HT-29 (cell line): Measurements from ENCODE around the gene KATNIP. TPM values are rescaled to one million over a fixed set of nuclear protein-coding genes. Genes with fewer than 3 reads are reported as not detected.
"Not testable (repeated sequence)": the region's sequence is repeated elsewhere in the genome, so short reads cannot be mapped to it uniquely, and the experiment has no call there.

Experiments used
- DNase-seq: peaks from one replicate; pipeline ENCODE4 v3.0.0-alpha.2; 2015; ENCODE audit warnings: low spot score
- total RNA-seq: library from RNA; depleted of rRNA; stranded (reverse); fragments of >200 nt; shearing (Covaris generic); gene quantifications from 2 replicates; pipeline ENCODE4 v1.2.3, GENCODE V29; 2014

KATNIP gene
- total RNA-seq, 1 experiment from 2014 or later, result 25.2 TPM

- DNase-seq, result no peak
These were observed 15.7 kb upstream of the KATNIP start for GRCh38 chr16:27534256-27534655.

DNA sequence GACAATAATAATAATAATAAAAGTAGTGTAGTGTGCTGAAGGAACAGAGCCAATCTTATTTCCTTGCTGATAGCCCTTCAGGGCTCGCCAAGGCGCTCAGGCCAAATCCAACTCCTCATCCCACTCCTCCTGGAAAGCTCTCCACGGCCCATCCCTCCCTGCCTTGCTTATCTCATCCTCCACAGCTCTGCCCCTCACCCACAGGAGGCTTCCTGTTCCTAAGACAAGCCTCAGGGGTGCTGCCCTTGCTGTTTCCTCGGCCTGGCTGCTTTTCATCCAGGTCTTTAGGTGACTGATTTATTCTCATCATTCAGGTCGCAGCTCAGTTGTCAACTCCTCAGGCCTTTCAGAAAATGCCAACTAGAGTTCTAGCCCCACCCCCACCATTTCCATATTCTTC is 11.4 kb upstream of the KATNIP start:
- DNase-seq, result no peak

DNA sequence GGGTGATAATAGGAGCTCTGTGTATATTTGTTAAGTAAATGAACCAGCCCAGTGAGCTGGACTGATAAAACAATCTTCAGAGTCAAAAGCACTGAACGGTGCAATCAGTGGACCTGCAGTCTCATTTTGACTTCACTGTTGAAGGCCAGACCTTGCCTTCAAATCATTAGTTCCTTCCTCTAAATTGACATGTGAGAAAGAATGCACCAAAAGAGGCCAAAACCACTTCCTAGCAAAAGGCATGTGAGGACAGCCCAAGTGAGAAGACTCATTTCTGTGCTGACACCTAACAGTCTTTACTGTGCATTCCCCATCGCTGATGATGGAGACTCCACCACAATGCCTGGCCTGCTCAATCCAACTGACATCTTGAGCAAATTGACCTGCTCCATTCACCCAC is 10.8 kb upstream of the KATNIP start:
- no peak for DNase-seq

DNA sequence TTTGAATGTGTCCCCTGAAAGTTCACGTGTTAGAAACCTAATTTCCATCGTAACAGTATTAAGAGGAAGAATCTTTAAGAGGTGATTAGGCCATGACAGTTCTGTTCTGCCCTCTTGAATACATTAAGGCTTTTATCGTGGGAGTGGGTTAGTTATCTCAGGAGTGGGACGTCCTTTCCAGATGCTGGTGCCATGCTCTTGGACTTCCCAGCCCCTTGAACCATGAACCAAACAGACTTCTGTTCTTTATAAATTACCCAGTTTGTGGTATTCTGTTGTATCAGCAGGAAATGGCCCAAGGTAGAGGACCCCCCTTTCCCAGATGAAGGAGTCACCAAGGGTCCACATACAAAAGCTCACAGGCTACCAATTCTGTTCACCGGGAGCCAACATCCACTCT is 10.3 kb upstream of the KATNIP start:
- DNase-seq, result no peak

GRCh38 chr16:27543801-27544200 is 6.1 kb upstream of the KATNIP start:
- no peak for DNase-seq

DNA sequence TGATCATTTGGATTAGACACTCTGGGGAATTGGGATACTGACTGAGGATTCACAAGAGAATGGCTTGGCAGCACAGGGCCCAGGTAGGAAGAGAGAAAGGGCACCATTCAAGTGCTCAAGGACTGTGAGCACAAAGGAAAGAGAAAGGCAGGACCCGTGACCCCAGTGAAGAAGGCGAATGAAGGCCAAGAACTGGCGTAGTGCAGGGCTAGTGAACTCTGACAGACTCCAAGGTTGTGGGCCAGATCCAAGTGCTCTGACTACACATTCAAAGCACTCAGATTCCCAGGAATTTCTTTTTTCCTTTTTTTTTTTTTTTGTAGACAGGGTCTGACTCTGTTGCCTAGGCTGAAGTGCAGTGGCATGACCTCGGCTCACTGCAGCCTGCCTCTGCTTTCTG is 5.3 kb upstream of the KATNIP start:
- no peak for DNase-seq

DNA sequence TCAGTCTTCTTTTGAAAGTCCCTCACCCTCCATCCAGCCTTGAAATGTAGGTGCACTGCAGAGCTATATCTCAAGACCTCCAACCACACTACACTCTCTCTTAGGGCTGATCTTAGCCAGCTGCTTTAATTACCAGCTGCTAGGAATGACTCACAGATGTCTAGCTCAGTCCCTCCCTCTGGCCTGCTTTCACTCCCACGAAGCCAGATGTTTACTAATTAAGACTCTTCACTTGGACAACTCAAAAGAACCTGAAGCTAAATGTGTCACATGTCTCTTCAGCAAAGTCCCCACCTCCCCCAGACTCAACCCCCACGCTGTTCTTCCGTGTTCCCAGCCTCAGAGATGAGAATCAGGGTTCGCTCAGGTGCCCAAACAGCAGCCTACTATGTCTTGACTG is 2.8 kb upstream of the KATNIP start:
- no peak for DNase-seq

GRCh38 chr16:27547851-27548250 is 2.1 kb upstream of the KATNIP start:
- no peak for DNase-seq

GRCh38 chr16:27549464-27549745 is 539 bp upstream of the KATNIP start:
- DNase-seq, result no peak

- no peak for DNase-seq
These were observed 607 bp downstream of the KATNIP start for GRCh38 chr16:27550582-27550920.

- DNase-seq, result no peak
These were observed 1.1 kb downstream of the KATNIP start for GRCh38 chr16:27551036-27551435.

GRCh38 chr16:27556471-27556870 is 6.5 kb downstream of the KATNIP start:
- no peak for DNase-seq

GRCh38 chr16:27558434-27558833 is 8.5 kb downstream of the KATNIP start:
- DNase-seq, result no peak

GRCh38 chr16:27558932-27559331 is 9.0 kb downstream of the KATNIP start:
- no peak for DNase-seq

DNA sequence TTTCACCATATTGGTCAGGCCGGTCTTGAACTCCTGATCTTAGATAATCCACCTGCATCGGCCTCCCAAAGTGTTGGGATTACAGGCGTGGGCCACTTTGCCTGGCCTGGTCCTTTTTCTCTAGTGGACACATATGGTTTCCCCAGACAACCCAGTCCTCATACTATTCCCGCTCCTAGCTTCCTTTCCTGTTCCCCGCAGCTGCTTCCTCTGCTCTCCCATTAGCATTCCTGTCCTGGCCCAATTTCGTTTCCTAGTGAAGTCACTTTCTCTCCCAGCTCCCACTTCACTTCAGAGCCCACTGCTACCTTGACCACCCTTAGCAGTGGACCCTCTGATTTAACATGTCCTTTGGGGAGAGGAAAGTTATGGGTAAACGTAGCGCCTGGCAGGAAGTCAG is 11.3 kb downstream of the KATNIP start:
- DNase-seq, result no peak

DNA sequence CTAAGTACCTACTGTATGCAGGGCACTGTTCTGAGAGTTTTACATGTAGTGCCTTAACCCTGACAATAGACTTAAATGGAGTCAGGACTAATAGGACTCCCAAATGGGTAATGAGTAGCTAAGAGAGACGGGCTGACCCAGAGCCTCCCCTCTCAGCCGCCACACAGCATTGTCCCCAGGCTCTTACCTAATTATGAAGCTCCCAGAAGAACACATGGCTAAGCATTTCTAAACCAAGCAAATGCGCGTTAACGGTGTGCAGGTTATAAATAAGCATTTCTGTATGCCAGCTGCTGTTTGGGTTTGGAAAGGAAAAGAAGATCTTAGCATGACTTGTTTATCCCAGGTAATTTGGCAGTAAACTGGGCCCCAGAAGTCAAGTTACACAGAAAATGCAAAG is 14.3 kb downstream of the KATNIP start:
- no peak for DNase-seq

DNA sequence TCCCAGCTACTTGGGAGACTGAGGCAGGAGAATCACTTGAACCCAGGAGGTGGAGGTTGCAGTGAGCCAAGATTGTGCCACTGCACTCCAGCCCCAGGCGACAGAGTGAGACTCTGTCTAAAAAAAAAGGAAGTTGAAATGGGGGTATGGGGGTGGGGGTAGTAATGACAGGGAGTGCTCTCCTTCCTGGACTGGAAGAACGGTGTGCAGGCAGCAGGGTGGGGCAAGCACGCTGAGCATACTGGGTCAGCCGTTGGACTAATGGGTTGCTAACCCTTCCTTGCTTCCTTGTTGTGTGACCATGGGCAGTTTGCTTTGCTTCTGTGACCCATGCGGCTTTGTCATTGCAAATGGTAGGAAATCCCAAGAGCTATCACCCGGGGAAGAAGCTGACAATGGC is 16.5 kb downstream of the KATNIP start:
- no peak for DNase-seq

- DNase-seq, result no peak
These were observed 18.1 kb downstream of the KATNIP start for GRCh38 chr16:27568077-27568476.

- not testable (repeated sequence) for DNase-seq
These were observed 21.0 kb downstream of the KATNIP start for GRCh38 chr16:27570986-27571385.

DNA sequence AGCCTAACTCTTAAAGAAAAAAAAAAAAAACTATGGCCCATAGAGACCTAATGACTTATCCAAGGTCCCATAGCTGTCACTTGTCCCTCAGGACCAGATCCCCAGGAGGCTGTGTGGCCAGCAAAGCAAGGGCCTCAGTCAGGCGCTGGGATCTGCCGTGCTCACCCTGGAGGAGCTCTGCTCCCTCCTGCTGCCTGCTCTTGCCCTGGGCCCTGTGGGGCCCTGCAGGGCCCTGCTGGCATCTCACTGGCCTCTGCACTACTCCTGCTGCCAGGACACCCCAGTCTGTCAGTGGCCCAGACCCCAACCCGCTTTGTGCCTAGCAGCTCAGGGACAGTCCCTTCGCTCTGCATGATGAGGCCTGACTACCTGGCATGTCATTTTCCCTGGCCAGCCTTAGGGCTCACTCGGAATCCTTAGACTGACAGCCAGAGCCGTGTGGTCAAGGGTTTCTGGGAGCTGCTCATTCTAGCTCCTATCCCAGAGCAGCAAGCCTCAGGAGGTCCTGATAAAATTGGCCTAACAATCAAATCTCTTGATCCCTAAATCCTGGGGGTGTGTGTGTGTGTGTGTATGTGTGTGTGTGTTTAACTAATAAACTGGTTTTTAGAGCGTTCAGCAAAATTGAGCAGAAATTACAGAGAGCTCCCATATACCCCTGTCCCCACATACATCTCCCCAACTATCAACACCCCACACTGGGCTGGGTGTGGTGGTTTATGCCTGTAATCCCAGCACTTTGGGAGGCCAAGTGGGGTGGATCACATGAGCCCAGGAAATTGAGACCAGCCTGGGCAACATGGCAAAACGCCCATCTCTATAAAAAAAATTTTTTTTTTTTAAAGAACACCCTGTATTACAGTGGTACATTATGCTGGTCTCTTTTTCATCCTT is 21.7 kb downstream of the KATNIP start:
- no peak for DNase-seq

GRCh38 chr16:27572711-27573110 is 22.8 kb downstream of the KATNIP start:
- DNase-seq, result no peak

DNA sequence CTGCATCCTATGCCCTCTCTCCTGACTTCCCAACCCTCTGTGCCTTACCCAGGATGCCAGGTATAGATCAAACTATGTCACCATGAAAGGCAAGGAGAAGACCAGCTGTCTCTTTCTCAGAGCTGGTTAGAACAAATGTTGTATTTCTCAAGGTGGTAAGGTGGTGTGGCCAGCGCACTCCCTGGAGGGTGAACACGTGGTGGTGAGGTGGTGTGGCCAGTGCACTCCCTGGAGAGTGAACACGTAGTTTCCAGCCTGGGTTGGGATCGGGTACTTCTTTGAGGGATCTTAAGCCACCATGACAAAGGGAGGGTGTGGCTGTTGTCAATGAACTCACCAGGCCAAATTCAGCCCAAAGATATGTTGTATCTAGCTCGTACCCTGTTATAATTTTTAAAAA is 26.8 kb downstream of the KATNIP start:
- DNase-seq, result no peak

- no peak for DNase-seq
These were observed 29.4 kb downstream of the KATNIP start for GRCh38 chr16:27579087-27579980.
